Esophagus squamous epithelium (tissue), 5 donors: Measurements from ENCODE around the gene SIKE1. TPM values are rescaled to one million over a fixed set of nuclear protein-coding genes. Genes with fewer than 3 reads are reported as not detected.
"Not testable (repeated sequence)": the region's sequence is repeated elsewhere in the genome, so short reads cannot be mapped to it uniquely, and the experiment has no call there.

Experiments used
- DNase-seq: peaks from one replicate; lab custom pipeline; 2025; lab: John Stamatoyannopoulos, UW
- H3K27ac ChIP-seq, 4 donors: fragments of 200-600 bp; sonication (generic); one replicate each; pipeline ENCODE4 v1.5.1; 2016 to 2019; ENCODE audit warnings: mild to moderate bottlenecking in 1 of 4
- H3K27me3 ChIP-seq, 4 donors: fragments of 200-600 bp; sonication (generic); 1 replicate in 3 of 4; 2 replicates in 1 of 4; pipeline versions ENCODE4 v1.5.1 to v1.6.0; 2017 to 2021; ENCODE audit warnings: antibody characterized with exemption in 1 of 4
- H3K36me3 ChIP-seq, 3 donors: fragments of 200-600 bp; sonication (generic); one replicate each; pipeline ENCODE4 v1.5.1; 2016 to 2019
- H3K4me1 ChIP-seq, 3 donors: fragments of 200-600 bp; sonication (generic); one replicate each; pipeline ENCODE4 v1.5.1; 2017 to 2019
- H3K4me3 ChIP-seq, 4 donors: fragments of 200-600 bp; sonication (generic); 1 replicate in 3 of 4; 2 replicates in 1 of 4; pipeline ENCODE4 v1.5.1; 2016 to 2019; ENCODE audit warnings: mild to moderate bottlenecking in 2 of 4, moderate library complexity in 1 of 4
- H3K9me3 ChIP-seq, 3 donors: fragments of 200-600 bp; sonication (generic); one replicate each; pipeline ENCODE4 v1.5.1; 2016 to 2019
- POLR2A ChIP-seq, 4 donors: fragments of 450-650 bp; IDR thresholded peaks; one replicate each; pipeline ENCODE4 v1.6.1; 2017; ENCODE audit warnings: antibody characterized with exemption in 4 of 4, mild to moderate bottlenecking in 4 of 4, moderate library complexity in 3 of 4
- WGBS, 2 donors: methylation state at CpG; one replicate each; pipeline ENCODE4 v1.1.5; 2018; 5-methylcytosine and 5-hydroxymethylcytosine counted together
- intact Hi-C: fragments of 100-400 bp; cut with DNase I; formaldehyde crosslinking; loops from one replicate; pipeline ENCODE4 v1.15.0; 2022
- total RNA-seq, 4 donors: library from RNA; depleted of rRNA; stranded (reverse); fragments of >200 nt; gene quantifications; one replicate each; pipeline ENCODE4 v1.1.0, GENCODE V29; 2016
- TF ChIP-seq, protein P1 (sequence below), 6 experiments: fragments of 450-650 bp in 4 of 6; fragments of 200-600 bp in 2 of 6; sonication (generic) in 2 of 6; IDR thresholded peaks; one replicate each; pipeline ENCODE4 v1.5.1; 2016 to 2019; ENCODE audit warnings: antibody characterized with exemption in 6 of 6, mild to moderate bottlenecking in 4 of 6, moderate library complexity in 4 of 6
- donor health status: DM: yes; HTN: yes; CAD: no.

SIKE1 gene
- total RNA-seq, 4 donors from 2014 or later, result 18.3 to 50.0 (median 42.1) TPM

DNA sequence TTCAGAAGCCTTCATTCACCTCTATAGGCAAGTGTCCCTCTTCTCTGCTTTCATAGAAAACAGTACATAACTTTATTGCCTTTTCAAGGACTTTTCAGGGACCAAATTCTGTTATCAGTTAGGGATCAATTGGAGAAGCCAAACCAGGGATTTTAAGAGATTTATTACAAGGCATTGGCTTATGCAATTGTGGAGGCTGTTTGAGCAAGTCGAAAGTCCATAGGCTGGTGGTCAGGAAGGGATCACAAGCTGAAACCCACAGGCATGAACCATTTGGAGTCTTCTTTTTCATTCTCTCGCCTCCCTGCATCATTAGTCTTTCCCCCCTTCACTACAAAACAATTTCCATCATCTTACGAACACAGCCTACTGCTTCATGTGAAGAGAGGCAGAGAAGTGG, 39.4 kb upstream of the SIKE1 start:
- no peak overlapping the region for H3K4me3 ChIP-seq
- no peak for DNase-seq
- H3K9me3 ChIP-seq, result no peaks in the 10 kb centered on the region
- WGBS, 2 donors, result 65 to 72% methylated on average over 3 of the region's 3 CpGs
- intact Hi-C loops, result no loop called here
- no peak overlapping the region for H3K27ac ChIP-seq
- H3K4me1 ChIP-seq, result no peaks in the 10 kb centered on the region
- no peaks in the 10 kb centered on the region for H3K36me3 ChIP-seq
- TF ChIP-seq, protein P1, sequence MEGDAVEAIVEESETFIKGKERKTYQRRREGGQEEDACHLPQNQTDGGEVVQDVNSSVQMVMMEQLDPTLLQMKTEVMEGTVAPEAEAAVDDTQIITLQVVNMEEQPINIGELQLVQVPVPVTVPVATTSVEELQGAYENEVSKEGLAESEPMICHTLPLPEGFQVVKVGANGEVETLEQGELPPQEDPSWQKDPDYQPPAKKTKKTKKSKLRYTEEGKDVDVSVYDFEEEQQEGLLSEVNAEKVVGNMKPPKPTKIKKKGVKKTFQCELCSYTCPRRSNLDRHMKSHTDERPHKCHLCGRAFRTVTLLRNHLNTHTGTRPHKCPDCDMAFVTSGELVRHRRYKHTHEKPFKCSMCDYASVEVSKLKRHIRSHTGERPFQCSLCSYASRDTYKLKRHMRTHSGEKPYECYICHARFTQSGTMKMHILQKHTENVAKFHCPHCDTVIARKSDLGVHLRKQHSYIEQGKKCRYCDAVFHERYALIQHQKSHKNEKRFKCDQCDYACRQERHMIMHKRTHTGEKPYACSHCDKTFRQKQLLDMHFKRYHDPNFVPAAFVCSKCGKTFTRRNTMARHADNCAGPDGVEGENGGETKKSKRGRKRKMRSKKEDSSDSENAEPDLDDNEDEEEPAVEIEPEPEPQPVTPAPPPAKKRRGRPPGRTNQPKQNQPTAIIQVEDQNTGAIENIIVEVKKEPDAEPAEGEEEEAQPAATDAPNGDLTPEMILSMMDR (IDR thresholded peaks at IDR 0.05), result no peak
- TF ChIP-seq POLR2A (IDR thresholded peaks at IDR 0.05), result no peak
- H3K27me3 ChIP-seq, result peaks cover 0 to 6% (median 0%) of the 10 kb centered on the region in 4 donors

DNA sequence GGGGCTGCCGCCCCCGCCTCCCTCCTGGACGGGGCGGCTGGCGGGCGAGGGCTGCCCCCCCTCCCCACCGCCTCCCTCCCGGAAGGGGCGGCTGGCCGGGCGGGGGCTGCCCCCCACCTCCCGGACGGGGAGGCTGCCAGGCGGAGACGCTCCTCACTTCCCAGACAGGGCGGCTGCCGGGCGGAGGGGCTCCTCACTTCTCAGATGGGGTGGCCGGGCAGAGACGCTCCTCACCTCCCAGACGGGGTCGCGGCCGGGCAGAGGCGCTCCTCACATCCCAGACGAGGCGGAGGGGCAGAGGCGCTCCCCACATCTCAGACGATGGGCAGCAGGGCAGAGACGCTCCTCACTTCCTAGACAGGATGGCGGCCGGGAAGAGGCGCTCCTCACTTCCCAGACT, 24.0 kb upstream of the SIKE1 start:
- H3K4me1 ChIP-seq, H3K9me3 ChIP-seq, H3K27ac ChIP-seq, H3K4me3 ChIP-seq, H3K36me3 ChIP-seq, DNase-seq, intact Hi-C loops: not testable (repeated sequence)
- peaks cover 0 to 25% (median 0%) of the 10 kb centered on the region in 4 donors for H3K27me3 ChIP-seq
- WGBS, 2 donors, result no CpG with 5 or more reads among the region's 33 CpGs

DNA sequence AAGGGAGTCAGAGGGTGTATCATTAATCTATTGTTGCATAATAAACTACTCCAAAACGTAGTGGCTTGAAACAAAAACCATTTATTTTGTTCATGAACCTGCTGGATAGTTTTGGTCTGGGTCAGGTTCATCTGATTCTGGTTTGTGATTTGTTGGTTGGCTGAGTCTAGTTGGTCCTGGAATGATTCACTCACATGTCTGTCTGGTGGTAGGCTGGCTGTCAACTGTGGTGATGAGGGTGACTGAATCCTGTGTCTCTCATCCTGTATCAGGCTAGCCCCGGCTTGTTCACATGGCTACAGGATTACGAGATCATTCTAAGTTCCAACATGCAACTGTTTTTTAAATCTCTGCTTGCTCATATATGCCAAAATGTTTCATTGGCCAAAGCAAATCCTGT, 22.5 kb upstream of the SIKE1 start:
- WGBS, 2 donors, result 14 to 20% methylated on average over 3 of the region's 3 CpGs
- Histone ChIP-seq H3K36me3 (no peaks in the 10 kb centered on the region), H3K27ac (no peak overlapping the region), H3K9me3 (no peaks in the 10 kb centered on the region), H3K27me3 (peaks cover 0 to 31% (median 0%) of the 10 kb centered on the region in 4 donors), H3K4me1 (no peaks in the 10 kb centered on the region), H3K4me3 (no peak overlapping the region)
- DNase-seq, result no peak
- intact Hi-C loops, result no loop called here
- TF ChIP-seq POLR2A (IDR thresholded peaks at IDR 0.05), result no peak
- TF ChIP-seq, protein P1 (IDR thresholded peaks at IDR 0.05), result no peak

DNA sequence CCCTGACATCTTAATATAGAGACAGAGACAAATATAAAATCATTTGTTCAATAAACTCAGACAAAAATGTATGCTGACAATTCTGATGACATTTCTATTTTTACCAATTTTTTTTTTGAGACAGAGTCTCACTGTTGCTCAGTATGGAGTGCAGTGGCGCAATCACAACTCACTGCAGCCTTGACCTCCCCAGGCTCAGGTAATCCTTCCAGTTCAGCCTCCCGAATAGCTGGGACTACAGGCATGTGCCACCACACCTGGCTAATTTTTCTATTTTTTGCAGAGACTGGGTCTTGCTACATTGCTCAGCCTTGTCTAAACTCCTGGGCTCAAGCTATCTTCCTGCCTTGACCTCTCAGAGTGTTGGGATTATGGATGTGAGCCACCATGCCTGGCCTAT, 13.6 kb upstream of the SIKE1 start:
- H3K4me1 ChIP-seq, result no peaks in the 10 kb centered on the region
- intact Hi-C loops, result no loop called here
- no peaks in the 10 kb centered on the region for H3K9me3 ChIP-seq
- no peaks in the 10 kb centered on the region for H3K36me3 ChIP-seq
- no peak overlapping the region for H3K27ac ChIP-seq
- 84 to 87% methylated on average over 2 of the region's 2 CpGs for WGBS, 2 donors
- H3K4me3 ChIP-seq, result no peak overlapping the region
- DNase-seq, result no peak
- peaks cover 0 to 48% (median 0%) of the 10 kb centered on the region in 4 donors for H3K27me3 ChIP-seq
- TF ChIP-seq POLR2A (IDR thresholded peaks at IDR 0.05), result no peak
- TF ChIP-seq, protein P1 (IDR thresholded peaks at IDR 0.05), result no peak

DNA sequence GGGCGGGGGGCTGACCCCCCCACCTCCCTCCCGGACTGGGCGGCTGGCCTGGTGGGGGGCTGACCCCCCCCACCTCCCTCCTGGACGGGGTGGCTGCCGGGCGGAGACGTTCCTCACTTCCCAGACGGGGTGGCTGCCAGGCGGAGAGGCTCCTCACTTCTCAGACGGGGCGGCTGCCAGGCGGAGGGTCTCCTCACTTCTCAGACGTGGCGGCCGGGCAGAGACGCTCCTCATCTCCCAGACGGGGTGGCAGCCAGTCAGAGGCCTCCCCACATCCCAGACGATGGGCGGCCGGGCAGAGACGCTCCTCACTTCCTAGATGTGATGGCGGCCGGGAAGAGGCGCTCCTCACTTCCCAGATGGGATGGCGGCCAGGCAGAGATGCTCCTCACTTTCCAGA, 10.1 kb upstream of the SIKE1 start:
- DNase-seq, result not testable (repeated sequence)

DNA sequence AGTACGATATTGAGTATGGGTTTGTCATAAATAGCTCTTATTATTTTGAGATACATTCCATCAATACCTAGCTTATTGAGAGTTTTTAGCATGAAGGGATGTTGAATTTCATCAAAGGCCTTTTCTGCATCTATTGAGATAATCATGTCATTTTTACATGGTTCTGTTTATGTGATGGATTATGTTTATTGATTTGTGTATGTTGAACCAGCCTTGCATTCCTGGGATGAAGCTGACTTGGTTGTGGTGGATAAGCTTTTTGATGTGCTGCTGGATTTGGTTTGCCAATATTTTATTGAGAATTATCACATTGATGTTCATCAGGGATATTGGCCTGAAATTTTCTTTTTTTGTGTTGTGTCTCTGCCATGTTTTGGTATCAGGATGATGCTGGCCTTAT, 6.0 kb upstream of the SIKE1 start:
- H3K4me1 ChIP-seq, H3K27ac ChIP-seq, H3K9me3 ChIP-seq, intact Hi-C loops, DNase-seq, H3K36me3 ChIP-seq, H3K4me3 ChIP-seq: not testable (repeated sequence)
- H3K27me3 ChIP-seq, result peaks cover 0 to 32% (median 0%) of the 10 kb centered on the region in 4 donors
- 82 to 92% methylated on average over 1 of the region's 1 CpG for WGBS, 2 donors

More for the DNA sequence above, 10.1 kb upstream of the SIKE1 start:
- H3K4me1 ChIP-seq, H3K36me3 ChIP-seq, H3K9me3 ChIP-seq, H3K27ac ChIP-seq, H3K4me3 ChIP-seq, intact Hi-C loops: not testable (repeated sequence)
- H3K27me3 ChIP-seq, result peaks cover 0 to 34% (median 0%) of the 10 kb centered on the region in 4 donors
- WGBS, 2 donors, result no CpG with 5 or more reads among the region's 25 CpGs

DNA sequence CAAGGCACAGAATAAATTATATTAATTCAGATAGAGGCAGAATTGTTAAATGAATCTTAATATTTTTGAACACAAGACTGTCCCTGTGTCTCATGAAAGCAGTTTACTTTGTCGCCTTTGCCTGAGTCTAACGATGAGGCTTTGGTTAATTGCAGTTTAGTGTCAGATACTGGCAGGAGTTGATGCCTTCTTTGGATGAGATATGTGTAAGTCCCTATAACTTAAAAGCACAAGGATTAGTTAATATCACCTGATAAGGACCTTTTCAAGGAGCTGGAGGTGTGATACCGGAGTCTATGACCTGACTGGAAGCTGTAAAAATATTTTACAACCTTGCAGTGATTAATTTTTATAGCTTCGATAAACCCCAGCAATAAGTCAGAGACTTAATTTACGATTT, 2.0 kb upstream of the SIKE1 start:
- TF ChIP-seq, protein P1 (IDR thresholded peaks at IDR 0.05), result no peak
- no peak for TF ChIP-seq POLR2A (IDR thresholded peaks at IDR 0.05)
- no peak for DNase-seq
- intact Hi-C loops, result no loop called here
- WGBS, 2 donors, result 83 to 86% methylated on average over 5 of the region's 5 CpGs
- Histone ChIP-seq H3K4me1 (peaks cover 6 to 25% (median 10%) of the 10 kb centered on the region in 3 donors), H3K4me3 (no peak overlapping the region), H3K27me3 (peaks cover 0 to 24% (median 0%) of the 10 kb centered on the region in 4 donors), H3K27ac (no peak overlapping the region), H3K36me3 (peaks cover 0 to 16% (median 0%) of the 10 kb centered on the region in 3 donors), H3K9me3 (peaks cover 0 to 9% (median 0%) of the 10 kb centered on the region in 3 donors)
